ENCODE measurements around the gene NREP. TPM values are rescaled to one million over a fixed set of nuclear protein-coding genes. Genes with fewer than 3 reads are reported as not detected.
"Not testable (repeated sequence)": the region's sequence is repeated elsewhere in the genome, so short reads cannot be mapped to it uniquely, and the experiment has no call there.

Gene NREP
- total RNA-seq, 1 donor from 2014 or later, result 62.6 TPM

- DNase-seq (ENCODE audit: low read depth, low spot score), result no peak
Observed at GRCh38 chr5:111739416-111739815, 17.6 kb downstream of the NREP start.

- DNase-seq (ENCODE audit: low read depth, low spot score), result no peak
Observed at GRCh38 chr5:111738118-111738517, 18.9 kb downstream of the NREP start.

GRCh38 chr5:111737716-111738115 lies 19.3 kb downstream of the NREP start:
- DNase-seq (ENCODE audit: low read depth, low spot score), result no peak

- no peak for DNase-seq (ENCODE audit: low read depth, low spot score)
Observed at GRCh38 chr5:111735583-111736270, 21.3 kb downstream of the NREP start.

GRCh38 chr5:111734597-111734996 lies 22.4 kb downstream of the NREP start:
- DNase-seq (ENCODE audit: low read depth, low spot score), result no peak

- no peak for DNase-seq (ENCODE audit: low read depth, low spot score)
Observed at GRCh38 chr5:111734013-111734412, 23.0 kb downstream of the NREP start.

- DNase-seq (ENCODE audit: low read depth, low spot score), result no peak
Observed at GRCh38 chr5:111733571-111733970, 23.4 kb downstream of the NREP start.

GRCh38 chr5:111731638-111732037 lies 25.4 kb downstream of the NREP start:
- DNase-seq (ENCODE audit: low read depth, low spot score), result no peak

- no peak for DNase-seq (ENCODE audit: low read depth, low spot score)
Observed at GRCh38 chr5:111730659-111731382, 26.2 kb downstream of the NREP start.

GRCh38 chr5:111728941-111729340 lies 28.1 kb downstream of the NREP start:
- DNase-seq (ENCODE audit: low read depth, low spot score), result no peak

GRCh38 chr5:111726986-111727385 lies 30.0 kb downstream of the NREP start:
- no peak for DNase-seq (ENCODE audit: low read depth, low spot score)

- DNase-seq (ENCODE audit: low read depth, low spot score), result no peak
Observed at GRCh38 chr5:111722140-111722539, 34.9 kb downstream of the NREP start.

- no peak for DNase-seq (ENCODE audit: low read depth, low spot score)
Observed at GRCh38 chr5:111720333-111720890, 36.6 kb downstream of the NREP start.

GRCh38 chr5:111719773-111720172 lies 37.2 kb downstream of the NREP start:
- DNase-seq (ENCODE audit: low read depth, low spot score), result no peak

GRCh38 chr5:111716789-111717188 lies 40.2 kb downstream of the NREP start:
- not testable (repeated sequence) for DNase-seq (ENCODE audit: low read depth, low spot score)

GRCh38 chr5:111707630-111708164 lies 49.3 kb downstream of the NREP start:
- no peak for DNase-seq (ENCODE audit: low read depth, low spot score)

GRCh38 chr5:111706345-111706744 lies 50.6 kb downstream of the NREP start:
- no peak for DNase-seq (ENCODE audit: low read depth, low spot score)

GRCh38 chr5:111704452-111705085 lies 52.4 kb downstream of the NREP start:
- DNase-seq (ENCODE audit: low read depth, low spot score), result no peak

- no peak for DNase-seq (ENCODE audit: low read depth, low spot score)
Observed at GRCh38 chr5:111703662-111704061, 53.3 kb downstream of the NREP start.

GRCh38 chr5:111699976-111700375 lies 57.0 kb downstream of the NREP start:
- DNase-seq (ENCODE audit: low read depth, low spot score), result no peak

- no peak for DNase-seq (ENCODE audit: low read depth, low spot score)
Observed at GRCh38 chr5:111699324-111699723, 57.7 kb downstream of the NREP start.
